K562 (cell line): ENCODE measurements around the gene CERCAM. TPM values are rescaled to one million over a fixed set of nuclear protein-coding genes. Genes with fewer than 3 reads are reported as not detected.
"Not testable (repeated sequence)": the region's sequence is repeated elsewhere in the genome, so short reads cannot be mapped to it uniquely, and the experiment has no call there.

Experiments
- ATAC-seq: fragments of 200-7000 bp; cut with Tn5 transposase; 3 replicates; pipeline ENCODE4 v1.9.1; 2020; ENCODE audit warnings: moderate library complexity
- BruUV-seq: library from RNA; stranded (reverse); fragments of 400-500 nt; replicated peaks from 2 replicates; lab custom pipeline; 2021; lab: Mats Ljungman, UMichigan
- CTCF ChIA-PET: fragments of 300-600 bp; formaldehyde crosslinking; extraction: SDS; loops from one replicate; lab custom pipeline; 2021; ENCODE audit warnings: low intra/inter-chr PET ratio; lab: Yijun Ruan, JAX
- POLR2A ChIA-PET: fragments of 300-600, 350-650 bp; sonication (Branson Sonifier 250); formaldehyde crosslinking; extraction: SDS; loops from one replicate; lab custom pipeline; 2021; ENCODE audit warnings: antibody characterized with exemption, inconsistent platforms; lab: Yijun Ruan, JAX
- DNase-seq, 4 experiments: peaks; one replicate each; pipeline versions ENCODE4 v3.0.0 to v3.0.0-alpha.2; 2011 to 2018; ENCODE audit warnings: low spot score in 3 of 4, mixed read lengths in 3 of 4; ENCODE audit errors: extremely low read depth in 1 of 4
- FAIRE-seq: peaks from 2 replicates; lab custom pipeline; 2011; peaks lifted over from hg19 to GRCh38; lab: Jason Lieb, UNC
- H2AFZ ChIP-seq: 2 replicates; pipeline ENCODE4 v1.6.0; 2011; ENCODE audit warnings: low read depth, low read length, control low read depth, inconsistent platforms
- H3K27ac ChIP-seq: fragments of 200-600 bp; 3 replicates; pipeline ENCODE4 v1.8.0; 2011; ENCODE audit warnings: low read depth, mild to moderate bottlenecking, control low read depth, inconsistent platforms, low read length, moderate library complexity, mixed read lengths; ENCODE audit errors: extremely low read depth
- H3K27me3 ChIP-seq, 2 experiments: fragments of 300-600 bp in 1 of 2; 2 replicates in 1 of 2; 3 replicates in 1 of 2; pipeline versions ENCODE4 v1.6.0 to v1.8.0; 2011; ENCODE audit warnings: inconsistent platforms in 2 of 2, low read length in 2 of 2, mild to moderate bottlenecking in 1 of 2, mixed read lengths in 1 of 2, moderate library complexity in 1 of 2; ENCODE audit not compliant: control insufficient read depth in 2 of 2, insufficient read depth in 2 of 2
- H3K36me3 ChIP-seq: fragments of 300-600 bp; 3 replicates; pipeline ENCODE4 v1.8.0; 2011; ENCODE audit warnings: mild to moderate bottlenecking, low read length, inconsistent platforms; ENCODE audit not compliant: control insufficient read depth, insufficient read depth
- H3K4me1 ChIP-seq, 2 experiments: fragments of 200-600 bp in 1 of 2; replicated peaks in 1 of 2; 2 replicates in 1 of 2; 3 replicates in 1 of 2; pipeline versions ENCODE4 v1.5.1 to v1.8.0; 2011; ENCODE audit warnings: inconsistent platforms in 2 of 2, low read length in 2 of 2, mild to moderate bottlenecking in 1 of 2, mixed read lengths in 1 of 2, moderate library complexity in 1 of 2; ENCODE audit not compliant: control insufficient read depth in 2 of 2, insufficient read depth in 2 of 2
- H3K4me2 ChIP-seq: 2 replicates; pipeline ENCODE4 v1.6.1; 2011; ENCODE audit warnings: low read length, control low read depth, inconsistent platforms, mixed read lengths; ENCODE audit not compliant: insufficient read depth
- H3K4me3 ChIP-seq: fragments of 200-600 bp; sonication (generic), shearing (Covaris generic); 2 replicates; pipeline ENCODE4 v1.5.1; 2016; ENCODE audit warnings: control low read depth, inconsistent platforms
- H3K79me2 ChIP-seq: fragments of 200-600 bp; 3 replicates; pipeline ENCODE4 v1.8.0; 2011; ENCODE audit warnings: low read length, inconsistent platforms; ENCODE audit not compliant: control insufficient read depth, insufficient read depth
- H3K9ac ChIP-seq, 2 experiments: 2 replicates each; pipeline versions ENCODE4 v1.6.0 to v1.6.1; 2011; ENCODE audit warnings: low read depth in 2 of 2, low read length in 2 of 2, control low read depth in 1 of 2, inconsistent platforms in 1 of 2, mild to moderate bottlenecking in 1 of 2, mixed read lengths in 1 of 2; ENCODE audit not compliant: insufficient read depth in 1 of 2
- H3K9me1 ChIP-seq: one replicate; pipeline ENCODE4 v1.6.0; 2011; ENCODE audit warnings: inconsistent platforms, mild to moderate bottlenecking, low read length, moderate library complexity; ENCODE audit not compliant: control insufficient read depth, insufficient read depth
- H3K9me3 ChIP-seq: replicated peaks from 2 replicates; pipeline ENCODE4 v1.5.1; 2011; ENCODE audit warnings: low read depth, low read length, inconsistent platforms; ENCODE audit not compliant: control insufficient read depth, insufficient read depth
- H4K20me1 ChIP-seq: replicated peaks from 2 replicates; pipeline ENCODE4 v1.6.1; 2011; ENCODE audit warnings: low read length, inconsistent platforms, mixed read lengths; ENCODE audit not compliant: control insufficient read depth, insufficient read depth
- BCOR ChIP-seq: fragments of 450-650 bp; IDR thresholded peaks from 2 replicates; pipeline ENCODE4 v1.6.1; 2016
- DPF2 ChIP-seq: fragments of 450-650 bp; IDR thresholded peaks from 2 replicates; pipeline ENCODE4 v1.6.1; 2016
- GABPB1 ChIP-seq: sonication (generic); formaldehyde crosslinking; IDR thresholded peaks from 2 replicates; pipeline ENCODE4 v1.8.0; 2022; ENCODE audit warnings: mild to moderate bottlenecking, missing genetic modification reagents
- LEF1 ChIP-seq: fragments of 450-650 bp; IDR thresholded peaks from 2 replicates; pipeline ENCODE4 v1.6.1; 2016; ENCODE audit warnings: mild to moderate bottlenecking
- MNT ChIP-seq, 2 experiments: fragments of 450-650 bp; conservative IDR thresholded peaks; 2 replicates each; pipeline ENCODE4 v1.6.1; 2017; ENCODE audit warnings: mild to moderate bottlenecking in 2 of 2, moderate library complexity in 2 of 2
- MTA3 ChIP-seq: fragments of 450-650 bp; formaldehyde crosslinking; IDR thresholded peaks from 2 replicates; pipeline ENCODE4 v1.6.1; 2017; ENCODE audit warnings: mild to moderate bottlenecking, borderline replicate concordance
- NFE2 ChIP-seq: IDR thresholded peaks from 2 replicates; pipeline ENCODE4 v1.6.1; 2014; ENCODE audit warnings: antibody characterized with exemption, low read depth
- NFIC ChIP-seq: fragments of 450-650 bp; IDR thresholded peaks from 2 replicates; pipeline ENCODE4 v1.6.1; 2017; ENCODE audit warnings: mild to moderate bottlenecking, inconsistent platforms
- NFIX ChIP-seq: fragments of 250-450 bp; sonication (Bioruptor Pico); IDR thresholded peaks from 2 replicates; pipeline ENCODE4 v1.4.0; 2020; ENCODE audit warnings: low read depth, mild to moderate bottlenecking, moderate library complexity
- NR4A1 ChIP-seq, 2 experiments: fragments of 250-450 bp in 1 of 2; fragments of 450-650 bp in 1 of 2; sonication (Bioruptor Pico) in 1 of 2; IDR thresholded peaks; 2 replicates each; pipeline versions ENCODE4 v1.4.0 to v1.6.1; 2016 to 2020; ENCODE audit warnings: mild to moderate bottlenecking in 2 of 2, missing compliant biosample characterization in 1 of 2, missing genetic modification characterization in 1 of 2, moderate library complexity in 1 of 2
- SMAD4 ChIP-seq: fragments of 250-450 bp; sonication (Bioruptor Pico); conservative IDR thresholded peaks from 2 replicates; pipeline ENCODE4 v1.8.0; 2021; ENCODE audit warnings: inconsistent platforms, mild to moderate bottlenecking, moderate library complexity
- SPI1 ChIP-seq: IDR thresholded peaks from 2 replicates; pipeline ENCODE4 v1.6.1; 2011; ENCODE audit warnings: low read depth, low read length, control low read depth, borderline replicate concordance
- TEAD4 ChIP-seq, 2 experiments: sonication (generic) in 1 of 2; formaldehyde crosslinking in 1 of 2; IDR thresholded peaks; 2 replicates each; pipeline versions ENCODE4 v1.6.1 to v1.8.0; 2012 to 2022; ENCODE audit warnings: borderline replicate concordance in 1 of 2, inconsistent platforms in 1 of 2, low read length in 1 of 2, mild to moderate bottlenecking in 1 of 2, missing genetic modification reagents in 1 of 2
- ZNF282 ChIP-seq: sonication (generic); formaldehyde crosslinking; IDR thresholded peaks from 2 replicates; pipeline ENCODE4 v1.8.1; 2023; ENCODE audit warnings: missing genetic modification reagents
- WGBS: fragments of 100-300 bp; shearing (Covaris generic); methylation state at CpG from one replicate; pipeline ENCODE4 v1.1.6; 2016; ENCODE audit warnings: low coverage, mixed read lengths; ENCODE audit not compliant: insufficient coverage; ENCODE audit errors: missing lambda C conversion rate; 5-methylcytosine and 5-hydroxymethylcytosine counted together
- in situ Hi-C: fragments of 300-500 bp; cut with MboI; formaldehyde crosslinking; loops from 4 replicates; pipeline ENCODE4 v1.15.0; 2018; ENCODE audit warnings: inconsistent platforms, mixed read lengths
- intact Hi-C: fragments of 100-400 bp; cut with micrococcal nuclease; formaldehyde crosslinking; loops from 2 replicates; pipeline ENCODE4 v1.14.2; 2022
- polyA plus RNA-seq, 8 experiments: library from polyadenylated mRNA; depleted of rRNA in 4 of 8; stranded (reverse) in 5 of 8; unstranded in 3 of 8; fragments of >200 nt; fragmentation: Nextera tagmentation in 2 of 8; fragmentation: Illumina TruSeq in 1 of 8; extraction: Ambion mirVana in 2 of 8; extraction: Trizol in 1 of 8; gene quantifications; 2 replicates each; pipeline versions ENCODE4 v1.2.1 to v1.2.3, GENCODE V29; 2011 to 2014; ENCODE audit warnings: inconsistent platforms in 1 of 8, missing spikeins in 1 of 8
- total RNA-seq, 7 experiments: library from RNA; depleted of rRNA in 6 of 7; stranded (reverse); fragments of >200 nt in 6 of 7; fragmentation: Illumina TruSeq in 2 of 7; extraction: Trizol in 2 of 7; gene quantifications; 2 replicates each; pipeline versions ENCODE4 v1.2.1 to v1.2.3, GENCODE V29; 2011 to 2021; ENCODE audit warnings: low replicate concordance in 1 of 7

CERCAM gene
- total and polyA plus RNA-seq, 9 of the 15 experiments (the other 6 are each of a cell fraction or from before 2014, with no cell fraction given): 0.75 to 24.0 (median 18.0) TPM

- in situ Hi-C loops (no loop called here), intact Hi-C loops (loop anchor here (5.0 kb wide), 1 partner anchor 110 kb away; the partner anchor contains the start of gene SPTAN1)
- no peaks in the 10 kb centered on the region for H3K79me2 ChIP-seq
- H3K9me1 ChIP-seq: no peaks in the 10 kb centered on the region
- no peak overlapping the region for H3K27ac ChIP-seq
- H3K36me3 ChIP-seq: 0 out of 3 replicates have a peak, but pooled peaks cover 3% of the 10 kb centered on the region
- no peaks in the 10 kb centered on the region for H4K20me1 ChIP-seq
- no peak overlapping the region for H3K9ac ChIP-seq
- no TSS peak for BruUV-seq
- 43% methylated on average over 6 of the region's 6 CpGs for WGBS
- ATAC-seq: no peak
- no peak overlapping the region for H3K4me3 ChIP-seq
- peaks cover 2% of the 10 kb centered on the region; the same call in 1 of the 2 replicates for H3K9me3 ChIP-seq
- DNase-seq: no peak
- no peak overlapping the region for H2AFZ ChIP-seq
- POLR2A ChIA-PET: interaction anchor here (0.7 kb wide), 1 partner anchor 199 kb away, joined by 3 read pairs; no protein-coding TSS in a partner anchor
- H3K4me2 ChIP-seq: no peak overlapping the region
- H3K27me3 ChIP-seq: no peaks in the 10 kb centered on the region
- no peak for FAIRE-seq
- TF ChIP-seq NFIC (peak; percentile 96), NFIX (CRISPR knock-in tag) (peak; percentile 87), ZNF282 (CRISPR knock-in tag) (no peak)
- CTCF ChIA-PET: interaction anchor here (1.5 kb wide), 1 partner anchor 169 kb away, joined by 5 read pairs; no protein-coding TSS in a partner anchor
- H3K4me1 ChIP-seq: peaks cover 22 to 25% of the 10 kb centered on the region in 2 experiments; a peak in 4 of 5 replicates
These were observed 21.5 kb downstream of the CERCAM start for GRCh38 chr9:128442150-128442549.

DNA sequence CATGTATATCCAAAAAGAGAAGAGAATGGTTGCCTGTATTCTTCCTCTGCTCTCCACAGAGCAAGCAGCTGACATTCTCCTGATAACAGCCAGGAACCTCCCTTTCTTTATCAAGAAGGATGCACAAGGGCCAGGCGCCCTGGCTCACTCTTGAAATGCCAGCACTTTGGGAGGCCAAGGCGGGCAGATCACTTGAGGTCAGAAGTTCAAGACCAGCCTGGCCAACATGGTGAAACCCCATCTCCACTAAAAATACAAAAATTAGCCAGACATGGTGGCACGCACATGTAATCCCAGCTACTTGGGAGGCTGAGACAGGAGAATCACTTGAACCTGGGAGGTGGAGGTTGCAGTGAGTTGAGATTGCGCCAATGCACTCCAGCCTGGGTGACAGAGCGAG is 25.8 kb downstream of the CERCAM start:
- DNase-seq (peak; percentile 58 to 89 (median 70)), FAIRE-seq (peak; percentile 78), ATAC-seq (peak; percentile 82)
- BruUV-seq; H3K9me1 ChIP-seq; H3K9me3 ChIP-seq; intact Hi-C loops; H3K36me3 ChIP-seq; CTCF ChIA-PET; in situ Hi-C loops; H3K27me3 ChIP-seq; H3K79me2 ChIP-seq; H3K4me3 ChIP-seq; H4K20me1 ChIP-seq; TF ChIP-seq TEAD4 (CRISPR knock-in tag; IDR thresholded peaks at IDR 0.05; ENCODE audit: borderline replicate concordance); NR4A1 (CRISPR knock-in tag; IDR thresholded peaks at IDR 0.05): not testable (repeated sequence)
- H2AFZ ChIP-seq: 0 out of 2 replicates have a peak overlapping the region, but pooled peaks have one; percentile 53
- peaks cover 16 to 19% of the 10 kb centered on the region in 2 experiments; a peak in 3 of 5 replicates for H3K4me1 ChIP-seq
- POLR2A ChIA-PET: interaction anchor here (0.6 to 1.2 kb wide), 5 partner anchors 9 to 191 kb away, joined by 3 to 4 read pairs (median 3); partner anchors contain the start of gene ODF2
- peak overlapping the region; percentile 50 for H3K4me2 ChIP-seq
- H3K9ac ChIP-seq: 0 out of 4 replicates have a peak overlapping the region, but pooled peaks of 1 of the 2 experiments have one; percentile 5
- WGBS: 41% methylated on average over 5 of the region's 5 CpGs
- peak overlapping the region; percentile 56; the same call in 2 of the 3 replicates for H3K27ac ChIP-seq
- TF ChIP-seq TEAD4 (IDR thresholded peaks at IDR 0.05; ENCODE audit: low read length): peak; percentile 90
- TF ChIP-seq MTA3: peak; percentile 67; the same call in 1 of the 2 replicates
- peak; percentile 79 for TF ChIP-seq LEF1
- TF ChIP-seq SPI1: peak; percentile 3; the same call in 1 of the 2 replicates
- TF ChIP-seq GABPB1 (CRISPR knock-in tag): 0 out of 2 replicates have a peak, but pooled peaks have one; percentile 24
- peak; percentile 62; the same call in 1 of the 2 replicates for TF ChIP-seq SMAD4 (CRISPR knock-in tag)
- peak; percentile 59; the same call in 1 of the 2 replicates for TF ChIP-seq NR4A1 (tag; IDR thresholded peaks at IDR 0.05)
- TF ChIP-seq MNT (conservative IDR thresholded peaks at IDR 0.05): peak in 1 of 2 experiments; percentile 48; a peak in 2 of 4 replicates
- TF ChIP-seq NFE2: 0 out of 2 replicates have a peak, but pooled peaks have one; percentile 5
- TF ChIP-seq DPF2: peak; percentile 94
- TF ChIP-seq BCOR: peak; percentile 86
